ENCODE measurements around the gene SCYGR3. TPM values are rescaled to one million over a fixed set of nuclear protein-coding genes. Genes with fewer than 3 reads are reported as not detected.

Gene SCYGR3
- total RNA-seq, 1 experiment from 2014 or later, result not detected

DNA sequence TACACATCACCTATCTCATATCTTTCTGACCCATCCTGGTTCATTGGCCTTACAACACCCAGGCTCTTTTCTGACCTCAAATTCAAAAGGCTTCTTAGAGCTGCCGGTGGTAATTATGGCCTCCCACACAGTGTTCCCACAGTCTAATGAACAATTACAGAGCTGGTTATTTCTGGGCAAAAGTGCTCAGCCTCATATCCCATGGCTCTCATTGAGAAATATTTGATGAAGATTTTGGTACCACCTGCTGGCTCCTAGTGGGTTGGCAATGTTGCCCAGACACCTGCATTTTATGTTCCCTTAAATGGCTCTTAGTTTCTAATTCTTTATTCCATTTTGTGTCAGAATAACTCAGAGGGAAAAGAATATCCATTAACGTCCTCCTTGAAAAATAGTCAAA, 36.0 kb downstream of the SCYGR3 start:
- Mint-ChIP-seq H3K27me3 (ENCODE audit: insufficient read depth, unreplicated experiment) (no peaks in the 10 kb centered on the region), H3K36me3 (ENCODE audit: insufficient read depth, unreplicated experiment) (no peaks in the 10 kb centered on the region), H3K4me3 (ENCODE audit: unreplicated experiment) (no peak overlapping the region), H3K9me3 (ENCODE audit: unreplicated experiment) (peaks cover 12% of the 10 kb centered on the region), H3K27ac (ENCODE audit: unreplicated experiment) (no peak overlapping the region), H3K4me1 (ENCODE audit: low read depth, unreplicated experiment) (peaks cover 20% of the 10 kb centered on the region)
- intact Hi-C loops (cut with micrococcal nuclease; ENCODE audit: unreplicated experiment), result loop anchor here (5.0 to 10.0 kb wide), 3 partner anchors 171 to 444 kb away; no protein-coding TSS in a partner anchor
- TF ChIP-seq CTCF (IDR thresholded peaks at IDR 0.05; ENCODE audit: insufficient read depth in 1 of 2, low read depth in 1 of 2, low read length in 1 of 2, severe bottlenecking in 1 of 2, unreplicated experiment in 1 of 2), result no peak
- CTCF ChIA-PET, result interaction anchor here (1.5 kb wide), 1 partner anchor 33 kb away, joined by 3 read pairs; no protein-coding TSS in a partner anchor
- POLR2A ChIA-PET, result no interaction called here
- H3K4me1 ChIP-seq, result peaks cover 12% of the 10 kb centered on the region; the same call in 1 of the 2 replicates
- H3K27me3 ChIP-seq (replicated peaks; ENCODE audit: control insufficient read depth, insufficient read depth, low read length), result no peaks in the 10 kb centered on the region
- no peak overlapping the region for H3K4me3 ChIP-seq (ENCODE audit: low read depth, low read length)
- no peaks in the 10 kb centered on the region for H3K36me3 ChIP-seq (ENCODE audit: control insufficient read depth, insufficient read depth, low read length)
- H3K9me3 ChIP-seq, result no peaks in the 10 kb centered on the region
- DNase-seq, result no peak
- no TSS peak for BruUV-seq (replicated peaks)

GRCh38 chr2:227577555-227577954, 37.1 kb downstream of the SCYGR3 start:
- intact Hi-C loops (cut with micrococcal nuclease; ENCODE audit: unreplicated experiment), result loop anchor here (5.0 to 10.0 kb wide), 3 partner anchors 170 to 443 kb away; no protein-coding TSS in a partner anchor
- Histone ChIP-seq H3K4me1 (peaks cover 12% of the 10 kb centered on the region; the same call in 1 of the 2 replicates), H3K4me3 (ENCODE audit: low read depth, low read length) (no peak overlapping the region), H3K9me3 (no peaks in the 10 kb centered on the region), H3K27me3 (replicated peaks; ENCODE audit: control insufficient read depth, insufficient read depth, low read length) (no peaks in the 10 kb centered on the region), H3K36me3 (ENCODE audit: control insufficient read depth, insufficient read depth, low read length) (no peaks in the 10 kb centered on the region)
- ChIA-PET POLR2A (no interaction called here), CTCF (interaction anchor here (1.5 kb wide), 1 partner anchor 32 kb away, joined by 3 read pairs; no protein-coding TSS in a partner anchor)
- peak in 1 of 2 experiments; percentile 14 for DNase-seq
- H3K36me3 Mint-ChIP-seq (ENCODE audit: insufficient read depth, unreplicated experiment), result peaks cover 8% of the 10 kb centered on the region
- peaks cover 20% of the 10 kb centered on the region for H3K4me1 Mint-ChIP-seq (ENCODE audit: low read depth, unreplicated experiment)
- no peaks in the 10 kb centered on the region for H3K27me3 Mint-ChIP-seq (ENCODE audit: insufficient read depth, unreplicated experiment)
- peak overlapping the region; percentile 1 for H3K4me3 Mint-ChIP-seq (ENCODE audit: unreplicated experiment)
- H3K9me3 Mint-ChIP-seq (ENCODE audit: unreplicated experiment), result peaks cover 6% of the 10 kb centered on the region
- no TSS peak for BruUV-seq (replicated peaks)
- no peak for TF ChIP-seq CTCF (IDR thresholded peaks at IDR 0.05; ENCODE audit: insufficient read depth in 1 of 2, low read depth in 1 of 2, low read length in 1 of 2, severe bottlenecking in 1 of 2, unreplicated experiment in 1 of 2)
- peak overlapping the region; percentile 48 for H3K27ac Mint-ChIP-seq (ENCODE audit: unreplicated experiment)

- intact Hi-C loops (cut with micrococcal nuclease; ENCODE audit: unreplicated experiment), result loop anchor here (5.0 to 10.0 kb wide), 3 partner anchors 170 to 442 kb away; no protein-coding TSS in a partner anchor
- H3K4me3 ChIP-seq (ENCODE audit: low read depth, low read length), result no peak overlapping the region
- ChIA-PET POLR2A (no interaction called here), CTCF (no interaction called here)
- H3K36me3 ChIP-seq (ENCODE audit: control insufficient read depth, insufficient read depth, low read length), result no peaks in the 10 kb centered on the region
- no peak overlapping the region for H3K4me3 Mint-ChIP-seq (ENCODE audit: unreplicated experiment)
- no peak for TF ChIP-seq CTCF (IDR thresholded peaks at IDR 0.05; ENCODE audit: insufficient read depth in 1 of 2, low read depth in 1 of 2, low read length in 1 of 2, severe bottlenecking in 1 of 2, unreplicated experiment in 1 of 2)
- H3K27me3 ChIP-seq (replicated peaks; ENCODE audit: control insufficient read depth, insufficient read depth, low read length), result no peaks in the 10 kb centered on the region
- peaks cover 20% of the 10 kb centered on the region for H3K4me1 Mint-ChIP-seq (ENCODE audit: low read depth, unreplicated experiment)
- BruUV-seq (replicated peaks), result no TSS peak
- peaks cover 8% of the 10 kb centered on the region for H3K36me3 Mint-ChIP-seq (ENCODE audit: insufficient read depth, unreplicated experiment)
- peaks cover 12% of the 10 kb centered on the region; the same call in 1 of the 2 replicates for H3K4me1 ChIP-seq
- no peaks in the 10 kb centered on the region for H3K27me3 Mint-ChIP-seq (ENCODE audit: insufficient read depth, unreplicated experiment)
- H3K27ac Mint-ChIP-seq (ENCODE audit: unreplicated experiment), result peak overlapping the region; percentile 48
- H3K9me3 Mint-ChIP-seq (ENCODE audit: unreplicated experiment), result no peaks in the 10 kb centered on the region
- no peaks in the 10 kb centered on the region for H3K9me3 ChIP-seq
- DNase-seq, result no peak
Observed at GRCh38 chr2:227576812-227577211, 37.8 kb downstream of the SCYGR3 start.

All from Caco-2 (cell line).